ENCODE data around the gene FYB1. TPM values are rescaled to one million over a fixed set of nuclear protein-coding genes. Genes with fewer than 3 reads are reported as not detected.

The FYB1 gene
- total and polyA plus RNA-seq, 2 of the 4 experiments (the other 2 are of a cell fraction) = not detected

GRCh38 chr5:39186722-39187539 is 32.4 kb downstream of the FYB1 start:
- no peaks in the 10 kb centered on the region for H3K9me1 ChIP-seq (ENCODE audit: insufficient read depth, low read length)
- H2AK5ac ChIP-seq (ENCODE audit: low read depth, low read length) = no peak overlapping the region
- 83% methylated on average over 2 of the region's 7 CpGs; no CpG with 5 or more reads in 1 of the 2 experiments for WGBS, 2 experiments (ENCODE audit: extremely low coverage in 2 of 2, insufficient read length in 1 of 2)
- no peak overlapping the region for H2AK9ac ChIP-seq (replicated peaks; ENCODE audit: low read depth, low read length, poor library complexity)
- ATAC-seq (ENCODE audit: low read depth) (no peak), DNase-seq (no peak)
- intact Hi-C loops (cut with micrococcal nuclease) = no loop called here
- H3K27me3 ChIP-seq (ENCODE audit: control insufficient read depth, insufficient read depth, low read length) = peaks cover 9% of the 10 kb centered on the region
- H4K5ac ChIP-seq (ENCODE audit: low read depth, low read length) = no peak overlapping the region
- H3K9ac ChIP-seq (ENCODE audit: low read depth, low read length) = no peak overlapping the region
- no peak overlapping the region for H2AFZ ChIP-seq (replicated peaks; ENCODE audit: low read length, poor library complexity)
- POLR2A ChIA-PET (ENCODE audit: unreplicated experiment) = no interaction called here
- H3K14ac ChIP-seq (replicated peaks; ENCODE audit: low read depth, low read length) = no peak overlapping the region
- no peaks in the 10 kb centered on the region for H3K9me3 ChIP-seq (ENCODE audit: control insufficient read depth, insufficient read depth, low read length)
- H4K91ac ChIP-seq (ENCODE audit: insufficient read depth, low read depth, low read length) = no peak overlapping the region
- H3K4ac ChIP-seq (ENCODE audit: low read depth, low read length) = no peak overlapping the region
- no peak overlapping the region for H3K27ac ChIP-seq (ENCODE audit: insufficient read depth, low read length)
- in situ Hi-C loops (cut with MboI; ENCODE audit: low sequenced_read_pairs) = no loop called here
- H3K79me1 ChIP-seq (ENCODE audit: low read depth in 1 of 2, low read length in 2 of 2) = no peaks in the 10 kb centered on the region
- no peak for TF ChIP-seq BHLHE40 (IDR thresholded peaks at IDR 0.05; ENCODE audit: low read depth, low read length)
- TF ChIP-seq, protein P1, sequence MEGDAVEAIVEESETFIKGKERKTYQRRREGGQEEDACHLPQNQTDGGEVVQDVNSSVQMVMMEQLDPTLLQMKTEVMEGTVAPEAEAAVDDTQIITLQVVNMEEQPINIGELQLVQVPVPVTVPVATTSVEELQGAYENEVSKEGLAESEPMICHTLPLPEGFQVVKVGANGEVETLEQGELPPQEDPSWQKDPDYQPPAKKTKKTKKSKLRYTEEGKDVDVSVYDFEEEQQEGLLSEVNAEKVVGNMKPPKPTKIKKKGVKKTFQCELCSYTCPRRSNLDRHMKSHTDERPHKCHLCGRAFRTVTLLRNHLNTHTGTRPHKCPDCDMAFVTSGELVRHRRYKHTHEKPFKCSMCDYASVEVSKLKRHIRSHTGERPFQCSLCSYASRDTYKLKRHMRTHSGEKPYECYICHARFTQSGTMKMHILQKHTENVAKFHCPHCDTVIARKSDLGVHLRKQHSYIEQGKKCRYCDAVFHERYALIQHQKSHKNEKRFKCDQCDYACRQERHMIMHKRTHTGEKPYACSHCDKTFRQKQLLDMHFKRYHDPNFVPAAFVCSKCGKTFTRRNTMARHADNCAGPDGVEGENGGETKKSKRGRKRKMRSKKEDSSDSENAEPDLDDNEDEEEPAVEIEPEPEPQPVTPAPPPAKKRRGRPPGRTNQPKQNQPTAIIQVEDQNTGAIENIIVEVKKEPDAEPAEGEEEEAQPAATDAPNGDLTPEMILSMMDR (conservative IDR thresholded peaks at IDR 0.05; ENCODE audit: low read depth, low read length) = no peak
- TF ChIP-seq MAFK (IDR thresholded peaks at IDR 0.05; ENCODE audit: low read depth, low read length) = no peak
- TF ChIP-seq RCOR1 (IDR thresholded peaks at IDR 0.05; ENCODE audit: insufficient replicate concordance, low read length) = no peak
- TF ChIP-seq, protein P2, sequence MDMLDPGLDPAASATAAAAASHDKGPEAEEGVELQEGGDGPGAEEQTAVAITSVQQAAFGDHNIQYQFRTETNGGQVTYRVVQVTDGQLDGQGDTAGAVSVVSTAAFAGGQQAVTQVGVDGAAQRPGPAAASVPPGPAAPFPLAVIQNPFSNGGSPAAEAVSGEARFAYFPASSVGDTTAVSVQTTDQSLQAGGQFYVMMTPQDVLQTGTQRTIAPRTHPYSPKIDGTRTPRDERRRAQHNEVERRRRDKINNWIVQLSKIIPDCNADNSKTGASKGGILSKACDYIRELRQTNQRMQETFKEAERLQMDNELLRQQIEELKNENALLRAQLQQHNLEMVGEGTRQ (IDR thresholded peaks at IDR 0.05; ENCODE audit: low read depth, low read length) = no peak
- no peak for TF ChIP-seq SMC3 (IDR thresholded peaks at IDR 0.05; ENCODE audit: low read depth, low read length)
- TF ChIP-seq CEBPB (IDR thresholded peaks at IDR 0.05; ENCODE audit: low read depth, low read length) = no peak
- TF ChIP-seq MXI1 (IDR thresholded peaks at IDR 0.05; ENCODE audit: borderline replicate concordance, low read depth, low read length) = no peak
- H4K8ac ChIP-seq (ENCODE audit: low read depth in 2 of 2, low read length in 2 of 2) = no peak overlapping the region
- CTCF ChIA-PET = interaction anchor here (0.8 kb wide), 1 partner anchor 31 kb away, joined by 3 read pairs; no protein-coding TSS in a partner anchor
- no peaks in the 10 kb centered on the region for H4K20me1 ChIP-seq (ENCODE audit: insufficient read depth, low read length)
- no peak overlapping the region for H2BK5ac ChIP-seq (ENCODE audit: low read depth, low read length, poor library complexity, severe bottlenecking)
- no peaks in the 10 kb centered on the region for H3K36me3 ChIP-seq (ENCODE audit: control insufficient read depth, insufficient read depth, low read length)
- no peaks in the 10 kb centered on the region for H3K4me1 ChIP-seq (ENCODE audit: control insufficient read depth, insufficient read depth, low read length)
- dilution Hi-C loops (cut with HindIII; ENCODE audit: low sequenced_read_pairs, unreplicated experiment) = no loop called here
- no peak overlapping the region for H3K56ac ChIP-seq (ENCODE audit: extremely low read depth, insufficient read depth, low read length)
- no peak overlapping the region for H2BK15ac ChIP-seq (ENCODE audit: low read depth, low read length)
- BruUV-seq (replicated peaks) = no TSS peak
- no peak overlapping the region for H2BK120ac ChIP-seq (ENCODE audit: low read depth, low read length)
- H3K4me3 ChIP-seq (ENCODE audit: insufficient read depth, low read depth, low read length) = no peak overlapping the region
- no peak overlapping the region for H3K4me2 ChIP-seq (ENCODE audit: low read depth, low read length)
- H3K23ac ChIP-seq (ENCODE audit: low read depth, low read length) = no peak overlapping the region
- no peak overlapping the region for H3K18ac ChIP-seq (ENCODE audit: low read depth, low read length)
- no peak overlapping the region for H2BK20ac ChIP-seq (ENCODE audit: low read depth, low read length)
